ENCODE measurements around the gene JMJD6.
"Not testable (repeated sequence)": the region's sequence is repeated elsewhere in the genome, so short reads cannot be mapped to it uniquely, and the experiment has no call there.

The JMJD6 gene

GRCh38 chr17:76716146-76716838, 10.1 kb downstream of the JMJD6 start:
- no peak for DNase-seq (ENCODE audit: low spot score)

- no peak for DNase-seq (ENCODE audit: low spot score)
Measured at GRCh38 chr17:76715496-76715830, 10.9 kb downstream of the JMJD6 start.

GRCh38 chr17:76714822-76715495, 11.4 kb downstream of the JMJD6 start:
- peak; percentile 77 for DNase-seq (ENCODE audit: low spot score)

- no peak for DNase-seq (ENCODE audit: low spot score)
Measured at GRCh38 chr17:76714336-76714735, 12.1 kb downstream of the JMJD6 start.

- DNase-seq (ENCODE audit: low spot score) = no peak
Measured at GRCh38 chr17:76713765-76714164, 12.6 kb downstream of the JMJD6 start.

- DNase-seq (ENCODE audit: low spot score) = not testable (repeated sequence)
Measured at GRCh38 chr17:76712321-76712720, 14.1 kb downstream of the JMJD6 start.

- DNase-seq (ENCODE audit: low spot score) = peak; percentile 43
Measured at GRCh38 chr17:76710863-76711611, 15.4 kb downstream of the JMJD6 start, which contains the start of gene MXRA7. Gene MXRA7 (minus strand): TSS chr17:76710965. CDS start chr17:76710946, 19 bp downstream.

GRCh38 chr17:76709951-76710862, 16.2 kb downstream of the JMJD6 start:
- not testable (repeated sequence) for DNase-seq (ENCODE audit: low spot score)

GRCh38 chr17:76709077-76709950, 17.1 kb downstream of the JMJD6 start:
- DNase-seq (ENCODE audit: low spot score) = no peak

GRCh38 chr17:76707985-76708807, 18.2 kb downstream of the JMJD6 start:
- DNase-seq (ENCODE audit: low spot score) = peak; percentile 40

GRCh38 chr17:76706817-76707216, 19.6 kb downstream of the JMJD6 start:
- DNase-seq (ENCODE audit: low spot score) = no peak

- DNase-seq (ENCODE audit: low spot score) = no peak
Measured at GRCh38 chr17:76704805-76705204, 21.6 kb downstream of the JMJD6 start.

GRCh38 chr17:76702941-76703637, 23.3 kb downstream of the JMJD6 start:
- no peak for DNase-seq (ENCODE audit: low spot score)

- no peak for DNase-seq (ENCODE audit: low spot score)
Measured at GRCh38 chr17:76702076-76702475, 24.3 kb downstream of the JMJD6 start.

- DNase-seq (ENCODE audit: low spot score) = no peak
Measured at GRCh38 chr17:76701471-76701967, 24.9 kb downstream of the JMJD6 start.

- DNase-seq (ENCODE audit: low spot score) = no peak
Measured at GRCh38 chr17:76700617-76701470, 25.6 kb downstream of the JMJD6 start.

- no peak for DNase-seq (ENCODE audit: low spot score)
Measured at GRCh38 chr17:76700270-76700616, 26.2 kb downstream of the JMJD6 start.

GRCh38 chr17:76698466-76698977, 27.9 kb downstream of the JMJD6 start:
- not testable (repeated sequence) for DNase-seq (ENCODE audit: low spot score)

Measured in NAMALWA (cell line).